C4-2B (cell line): ENCODE results near the gene JMJD8.

Experiments used
- ZFX ChIP-seq: fragments of 450-650 bp; IDR thresholded peaks from 2 replicates; pipeline ENCODE4 v1.6.1; 2017
- TF ChIP-seq, protein P1 (sequence below): fragments of 450-650 bp; conservative IDR thresholded peaks from 2 replicates; pipeline ENCODE4 v1.5.1; 2017; ENCODE audit warnings: mild to moderate bottlenecking

- TF ChIP-seq, protein P1, sequence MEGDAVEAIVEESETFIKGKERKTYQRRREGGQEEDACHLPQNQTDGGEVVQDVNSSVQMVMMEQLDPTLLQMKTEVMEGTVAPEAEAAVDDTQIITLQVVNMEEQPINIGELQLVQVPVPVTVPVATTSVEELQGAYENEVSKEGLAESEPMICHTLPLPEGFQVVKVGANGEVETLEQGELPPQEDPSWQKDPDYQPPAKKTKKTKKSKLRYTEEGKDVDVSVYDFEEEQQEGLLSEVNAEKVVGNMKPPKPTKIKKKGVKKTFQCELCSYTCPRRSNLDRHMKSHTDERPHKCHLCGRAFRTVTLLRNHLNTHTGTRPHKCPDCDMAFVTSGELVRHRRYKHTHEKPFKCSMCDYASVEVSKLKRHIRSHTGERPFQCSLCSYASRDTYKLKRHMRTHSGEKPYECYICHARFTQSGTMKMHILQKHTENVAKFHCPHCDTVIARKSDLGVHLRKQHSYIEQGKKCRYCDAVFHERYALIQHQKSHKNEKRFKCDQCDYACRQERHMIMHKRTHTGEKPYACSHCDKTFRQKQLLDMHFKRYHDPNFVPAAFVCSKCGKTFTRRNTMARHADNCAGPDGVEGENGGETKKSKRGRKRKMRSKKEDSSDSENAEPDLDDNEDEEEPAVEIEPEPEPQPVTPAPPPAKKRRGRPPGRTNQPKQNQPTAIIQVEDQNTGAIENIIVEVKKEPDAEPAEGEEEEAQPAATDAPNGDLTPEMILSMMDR = no peak
- TF ChIP-seq ZFX = no peak
Measured at GRCh38 chr16:676913-677312, 7.2 kb downstream of the JMJD8 start.
